OCI-LY3 (cell line): ENCODE data around the gene RFNG.
A peak's percentile ranks its signal among the peaks of the same experiment; 100 is the strongest.

Experiments used
- H2AFZ ChIP-seq: fragments of 200-600, 300-600 bp; shearing (Covaris generic); 2 replicates; pipeline ENCODE4 v1.6.0; 2014; ENCODE audit warnings: antibody characterized with exemption, low read depth, low read length
- H3K27ac ChIP-seq: fragments of 200-600, 300-600 bp; sonication (generic); 2 replicates; pipeline ENCODE4 v1.5.1; 2014; ENCODE audit warnings: mild to moderate bottlenecking, low read length, moderate library complexity, mixed read lengths
- H3K27me3 ChIP-seq: fragments of 200-600, 300-600 bp; sonication (generic); 2 replicates; pipeline ENCODE4 v1.6.1; 2014; ENCODE audit warnings: low read depth, low read length, mixed read lengths
- H3K36me3 ChIP-seq: fragments of 200-600, 300-600 bp; sonication (generic); replicated peaks from 2 replicates; pipeline ENCODE3; 2014; ENCODE audit warnings: low read depth, low read length, mixed read lengths
- H3K4me1 ChIP-seq: fragments of 300-600, 200-600 bp; sonication (generic); 2 replicates; pipeline ENCODE4 v1.6.1; 2014; ENCODE audit warnings: low read length, mixed read lengths
- H3K4me2 ChIP-seq: fragments of 200-600, 300-600 bp; sonication (generic); 2 replicates; pipeline ENCODE4 v1.6.1; 2014; ENCODE audit warnings: low read length, mixed read lengths
- H3K4me3 ChIP-seq: fragments of 300-600, 200-600 bp; sonication (generic); 2 replicates; pipeline ENCODE4 v1.5.1; 2014; ENCODE audit warnings: antibody characterized with exemption, mild to moderate bottlenecking, low read length, moderate library complexity
- H3K79me2 ChIP-seq: fragments of 300-600, 200-600 bp; shearing (Covaris generic); 2 replicates; pipeline ENCODE4 v1.6.1; 2014; ENCODE audit warnings: mild to moderate bottlenecking, low read length, mixed read lengths
- H3K9ac ChIP-seq: fragments of 300-600, 200-600 bp; shearing (Covaris generic); 2 replicates; pipeline ENCODE4 v1.6.0; 2014; ENCODE audit warnings: mild to moderate bottlenecking, low read length, moderate library complexity
- H3K9me3 ChIP-seq: fragments of 200-600, 300-600 bp; shearing (Covaris generic); 2 replicates; pipeline ENCODE4 v1.6.1; 2014; ENCODE audit warnings: low read length, mixed read lengths; ENCODE audit not compliant: insufficient read depth
- H4K20me1 ChIP-seq: fragments of 200-600, 300-600 bp; sonication (generic); 2 replicates; pipeline ENCODE4 v1.6.1; 2016; ENCODE audit warnings: low read length, mixed read lengths; ENCODE audit not compliant: insufficient read depth
- CTCF ChIP-seq: fragments of 200-600, 300-600 bp; sonication (generic); IDR thresholded peaks from 2 replicates; pipeline ENCODE4 v1.5.1; 2014; ENCODE audit warnings: antibody characterized with exemption, low read length, low read depth
- EZH2phosphoT487 ChIP-seq: fragments of 200-600 bp; shearing (Covaris generic); IDR thresholded peaks from 2 replicates; pipeline ENCODE4 v1.6.1; 2018; ENCODE audit warnings: antibody characterized with exemption, mixed run types, low read depth

The RFNG gene

DNA sequence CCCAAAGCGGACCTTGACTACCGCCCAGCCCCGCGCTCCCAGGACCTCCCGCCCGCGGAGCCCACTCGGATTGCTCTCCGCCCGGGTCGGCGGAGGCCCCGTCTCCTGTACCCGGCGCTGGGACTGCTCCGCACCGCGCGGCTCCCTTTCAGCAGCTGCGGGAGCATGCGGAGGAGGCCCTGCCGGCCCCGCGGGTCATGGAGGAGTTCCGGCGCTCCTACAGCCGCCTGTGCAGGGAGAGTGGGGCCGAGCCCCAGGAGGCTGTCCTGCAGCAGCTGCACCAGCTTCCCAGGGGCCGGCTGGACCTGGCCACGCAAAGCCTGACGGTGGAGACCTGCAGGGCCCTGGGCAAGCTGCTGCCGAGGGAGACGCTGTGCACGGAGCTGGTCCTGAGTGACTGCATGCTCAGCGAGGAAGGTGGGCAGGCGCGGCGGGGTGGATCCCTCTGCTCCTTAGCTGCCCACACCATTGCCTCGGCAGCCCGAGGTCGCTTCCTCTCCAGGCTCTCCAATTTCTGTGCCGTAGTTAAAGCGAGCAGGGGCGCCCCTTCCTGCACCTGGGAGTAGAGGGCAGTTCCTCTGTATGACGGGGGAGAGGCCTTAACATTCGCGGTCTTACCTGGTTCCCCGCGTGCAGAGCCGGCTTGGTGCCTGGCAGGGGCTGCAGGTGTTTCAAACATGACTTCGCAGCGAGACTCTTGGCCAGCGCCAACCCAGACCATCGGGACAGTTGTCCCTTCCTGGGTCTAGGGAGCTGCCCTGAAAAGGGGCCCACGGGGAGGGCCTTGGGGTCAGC is 28.0 kb downstream of the RFNG start:
- H4K20me1 ChIP-seq = peaks cover 13% of the 10 kb centered on the region
- TF ChIP-seq CTCF = no peak
- TF ChIP-seq EZH2phosphoT487 = no peak
- H3K36me3 ChIP-seq = no peaks in the 10 kb centered on the region
- no peaks in the 10 kb centered on the region for H3K27me3 ChIP-seq
- peak overlapping the region; percentile 65 for H3K9ac ChIP-seq
- no peaks in the 10 kb centered on the region for H3K9me3 ChIP-seq
- peak overlapping the region; percentile 88 for H3K4me3 ChIP-seq
- no peak overlapping the region for H3K27ac ChIP-seq
- peaks cover 35% of the 10 kb centered on the region for H3K4me1 ChIP-seq
- peak overlapping the region; percentile 97 for H3K4me2 ChIP-seq
- peaks cover 15% of the 10 kb centered on the region for H3K79me2 ChIP-seq
- peak overlapping the region; percentile 3; the same call in 1 of the 2 replicates for H2AFZ ChIP-seq

DNA sequence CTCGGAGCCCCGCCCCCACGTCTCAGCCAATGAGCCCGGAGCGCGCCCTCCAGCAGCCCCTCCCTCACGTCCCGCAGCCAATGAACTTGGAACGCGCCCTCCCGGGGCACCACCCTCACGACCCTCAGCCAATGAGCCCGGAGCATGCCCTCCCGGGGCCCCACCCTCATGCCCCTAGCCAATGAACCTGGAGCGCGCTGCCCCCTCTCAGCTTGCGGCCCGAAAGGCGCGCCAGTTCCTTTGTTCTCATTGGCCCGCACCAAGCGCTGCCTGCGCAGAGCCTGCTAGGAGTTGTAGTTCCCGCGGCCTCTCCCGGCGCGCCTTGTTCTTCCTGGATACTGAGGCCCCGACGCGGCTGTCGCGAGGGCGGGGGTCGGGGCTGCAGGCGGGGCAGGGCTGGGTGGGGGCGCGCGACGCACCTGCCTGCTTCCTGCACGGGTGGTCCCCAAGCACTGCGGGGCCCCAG is 28.6 kb downstream of the RFNG start, which contains the start of gene LRRC45:
TSS of gene LRRC45 (plus strand) at position 325 of the 466 bp plus-strand sequence. CDS start 339 bp downstream, outside the sequence.
- peak within 1 kb of the TSS; percentile 45 for H3K27ac ChIP-seq
- peak within 1 kb of the TSS; percentile 99 for H3K4me2 ChIP-seq
- H4K20me1 ChIP-seq = peaks cover 13% of the 10 kb centered on the region
- TF ChIP-seq EZH2phosphoT487 (no peak), CTCF (no peak)
- no peaks in the 10 kb centered on the region for H3K9me3 ChIP-seq
- no peaks in the 10 kb centered on the region for H3K36me3 ChIP-seq
- peaks cover 15% of the 10 kb centered on the region for H3K79me2 ChIP-seq
- peak within 1 kb of the TSS; percentile 67; the same call in 1 of the 2 replicates for H2AFZ ChIP-seq
- H3K4me1 ChIP-seq = peaks cover 29% of the 10 kb centered on the region
- peak within 1 kb of the TSS; percentile 97 for H3K9ac ChIP-seq
- H3K4me3 ChIP-seq = peak within 1 kb of the TSS; percentile 100
- H3K27me3 ChIP-seq = no peaks in the 10 kb centered on the region

DNA sequence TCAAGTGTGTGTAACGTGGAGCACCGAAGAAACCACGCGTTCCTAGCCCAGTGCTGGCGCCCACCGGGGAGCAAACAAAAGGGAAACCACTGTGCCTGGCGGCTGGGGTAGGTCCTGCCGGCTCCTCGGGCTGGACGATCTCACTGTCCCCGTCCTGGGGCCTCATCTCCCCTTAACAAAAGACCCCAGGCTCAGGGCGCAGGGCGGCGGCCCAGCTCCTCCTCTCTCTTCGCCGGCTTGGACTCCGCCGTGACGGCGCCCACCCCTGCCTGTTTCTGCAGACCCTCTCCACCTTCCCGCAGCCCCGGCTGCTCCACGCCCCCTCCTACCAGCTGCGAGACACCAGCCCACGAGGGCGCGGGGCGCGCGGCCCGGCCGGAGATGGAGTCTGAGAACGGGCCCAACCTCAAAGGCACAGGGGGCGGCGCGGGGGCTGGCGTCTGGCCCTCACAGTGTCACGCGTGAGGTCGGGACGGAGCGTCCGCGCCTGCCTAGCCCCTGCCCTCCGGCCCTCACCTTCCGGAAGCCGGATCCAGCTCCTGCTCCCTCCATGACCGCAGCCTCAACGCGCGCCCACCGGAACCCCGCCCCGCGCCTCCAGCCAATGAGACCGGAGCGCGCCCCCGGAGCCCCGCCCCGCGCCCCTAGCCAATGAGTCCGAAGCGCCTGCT is 29.2 kb downstream of the RFNG start, which contains the start of gene CENPX:
TSS of gene CENPX (minus strand) at position 569 of the 671 bp plus-strand sequence. CDS start at position 552, 17 bp downstream.
- TF ChIP-seq CTCF = no peak
- no peak for TF ChIP-seq EZH2phosphoT487
- H3K36me3 ChIP-seq = no peaks in the 10 kb centered on the region
- peaks cover 23% of the 10 kb centered on the region for H3K4me1 ChIP-seq
- H3K27me3 ChIP-seq = no peaks in the 10 kb centered on the region
- H3K27ac ChIP-seq = peak within 1 kb of the TSS; percentile 45
- H3K79me2 ChIP-seq = peaks cover 15% of the 10 kb centered on the region
- peaks cover 13% of the 10 kb centered on the region for H4K20me1 ChIP-seq
- H3K9ac ChIP-seq = peak within 1 kb of the TSS; percentile 97
- H2AFZ ChIP-seq = peak within 1 kb of the TSS; percentile 67; the same call in 1 of the 2 replicates
- peak within 1 kb of the TSS; percentile 100 for H3K4me3 ChIP-seq
- H3K9me3 ChIP-seq = no peaks in the 10 kb centered on the region
- peak within 1 kb of the TSS; percentile 99 for H3K4me2 ChIP-seq

- Histone ChIP-seq H2AFZ (no peak overlapping the region), H3K27me3 (no peaks in the 10 kb centered on the region), H3K27ac (peak overlapping the region; percentile 45), H4K20me1 (peaks cover 13% of the 10 kb centered on the region), H3K9ac (peak overlapping the region; percentile 97), H3K4me3 (peak overlapping the region; percentile 100), H3K9me3 (no peaks in the 10 kb centered on the region), H3K36me3 (no peaks in the 10 kb centered on the region), H3K4me2 (peak overlapping the region; percentile 99), H3K79me2 (peaks cover 15% of the 10 kb centered on the region), H3K4me1 (peaks cover 20% of the 10 kb centered on the region)
- no peak for TF ChIP-seq CTCF
- no peak for TF ChIP-seq EZH2phosphoT487
Observed at GRCh38 chr17:82021900-82022309, 29.7 kb downstream of the RFNG start.
